ENCODE data around the gene CLIC4. TPM values are rescaled to one million over a fixed set of nuclear protein-coding genes. Genes with fewer than 3 reads are reported as not detected.

Gene CLIC4
- total RNA-seq = 92.3 TPM

GRCh38 chr1:24744911-24745710, at the start of gene CLIC4:
TSS of gene CLIC4 (plus strand) at chr1:24745447. CDS start at chr1:24745554, 107 bp downstream.

Small RNA genes within 50 kb of the gene (small RNA-seq; reads per million reads assigned to genes)
- not detected for gene RNU6-1208P (ENCODE audit: low replicate concordance)

Other genes with a start within 250 kb of the CLIC4 start
- gene RCAN3, start 242.6 kb upstream of the CLIC4 start, total RNA-seq = 12.8 TPM
- not detected for gene NCMAP, start 189.4 kb upstream of the CLIC4 start, total RNA-seq
- 108 TPM for gene SRRM1, start 102.1 kb upstream of the CLIC4 start, total RNA-seq
- gene RUNX3, start 184.8 kb downstream of the CLIC4 start, total RNA-seq = not detected